ENCODE measurements around the gene GALNT9. TPM values are rescaled to one million over a fixed set of nuclear protein-coding genes. Genes with fewer than 3 reads are reported as not detected.

The GALNT9 gene
- total RNA-seq, 1 donor from 2014 or later = 2.1 TPM

GRCh38 chr12:132338311-132338710 lies 8.9 kb upstream of the GALNT9 start:
- no peaks in the 10 kb centered on the region for H3K79me2 ChIP-seq (ENCODE audit: insufficient read depth, low read length)
- H3K27me3 Mint-ChIP-seq (ENCODE audit: low read depth, unreplicated experiment) = peaks cover 69% of the 10 kb centered on the region
- no peak for FAIRE-seq
- H4K20me1 ChIP-seq (ENCODE audit: insufficient read depth, low read length) = no peaks in the 10 kb centered on the region
- no peaks in the 10 kb centered on the region for H3K4me1 Mint-ChIP-seq (ENCODE audit: low read depth, unreplicated experiment)
- DNase-seq (ENCODE audit: low read depth) = no peak
- H3K36me3 Mint-ChIP-seq (ENCODE audit: low read depth, unreplicated experiment) = no peaks in the 10 kb centered on the region
- H3K36me3 ChIP-seq (ENCODE audit: insufficient read depth, low read length) = no peaks in the 10 kb centered on the region
- H3K4me1 ChIP-seq (ENCODE audit: insufficient read depth, low read length) = no peaks in the 10 kb centered on the region
- H3K4me2 ChIP-seq (ENCODE audit: low read length) = no peak overlapping the region
- no peaks in the 10 kb centered on the region for H3K27me3 ChIP-seq (ENCODE audit: insufficient read depth, low read length)
- peaks cover 4% of the 10 kb centered on the region for H3K9me3 Mint-ChIP-seq (ENCODE audit: unreplicated experiment)
- H3K4me3 Mint-ChIP-seq (ENCODE audit: unreplicated experiment) = no peak overlapping the region
- no peak overlapping the region for H3K9ac ChIP-seq (ENCODE audit: low read length)
- H3K9me3 ChIP-seq (ENCODE audit: insufficient read depth, low read depth, low read length) = peaks cover 14% of the 10 kb centered on the region
- H3K27ac ChIP-seq (ENCODE audit: low read depth, low read length) = no peak overlapping the region
- no peak overlapping the region for H3K4me3 ChIP-seq (ENCODE audit: insufficient read depth, low read depth, low read length)
- H2AFZ ChIP-seq (ENCODE audit: low read depth, low read length) = no peak overlapping the region
- TF ChIP-seq CTCF (IDR thresholded peaks at IDR 0.05; ENCODE audit: insufficient read depth, low read depth, low read length) (no peak), EZH2 (IDR thresholded peaks at IDR 0.05; ENCODE audit: insufficient read depth, low read length) (no peak)
- H3K27ac Mint-ChIP-seq (ENCODE audit: unreplicated experiment) = no peak overlapping the region

- Histone ChIP-seq H3K36me3 (ENCODE audit: insufficient read depth, low read length) (no peaks in the 10 kb centered on the region), H3K27me3 (ENCODE audit: insufficient read depth, low read length) (no peaks in the 10 kb centered on the region), H4K20me1 (ENCODE audit: insufficient read depth, low read length) (no peaks in the 10 kb centered on the region), H3K4me2 (ENCODE audit: low read length) (no peak overlapping the region), H2AFZ (ENCODE audit: low read depth, low read length) (no peak overlapping the region), H3K4me1 (ENCODE audit: insufficient read depth, low read length) (no peaks in the 10 kb centered on the region), H3K79me2 (ENCODE audit: insufficient read depth, low read length) (no peaks in the 10 kb centered on the region), H3K9me3 (ENCODE audit: insufficient read depth, low read depth, low read length) (peaks cover 7% of the 10 kb centered on the region), H3K4me3 (ENCODE audit: insufficient read depth, low read depth, low read length) (no peak overlapping the region), H3K9ac (ENCODE audit: low read length) (no peak overlapping the region), H3K27ac (ENCODE audit: low read depth, low read length) (no peak overlapping the region)
- FAIRE-seq (no peak), DNase-seq (ENCODE audit: low read depth) (no peak)
- no peaks in the 10 kb centered on the region for H3K36me3 Mint-ChIP-seq (ENCODE audit: low read depth, unreplicated experiment)
- no peaks in the 10 kb centered on the region for H3K4me1 Mint-ChIP-seq (ENCODE audit: low read depth, unreplicated experiment)
- H3K27me3 Mint-ChIP-seq (ENCODE audit: low read depth, unreplicated experiment) = peaks cover 70% of the 10 kb centered on the region
- H3K4me3 Mint-ChIP-seq (ENCODE audit: unreplicated experiment) = no peak overlapping the region
- no peak overlapping the region for H3K27ac Mint-ChIP-seq (ENCODE audit: unreplicated experiment)
- no peak for TF ChIP-seq CTCF (IDR thresholded peaks at IDR 0.05; ENCODE audit: insufficient read depth, low read depth, low read length)
- no peak for TF ChIP-seq EZH2 (IDR thresholded peaks at IDR 0.05; ENCODE audit: insufficient read depth, low read length)
- peaks cover 4% of the 10 kb centered on the region for H3K9me3 Mint-ChIP-seq (ENCODE audit: unreplicated experiment)
Observed at GRCh38 chr12:132337557-132337956, 8.2 kb upstream of the GALNT9 start.

- Histone ChIP-seq H3K4me3 (ENCODE audit: insufficient read depth, low read depth, low read length) (no peak overlapping the region), H3K27me3 (ENCODE audit: insufficient read depth, low read length) (peaks cover 1% of the 10 kb centered on the region), H3K36me3 (ENCODE audit: insufficient read depth, low read length) (no peaks in the 10 kb centered on the region), H3K79me2 (ENCODE audit: insufficient read depth, low read length) (no peaks in the 10 kb centered on the region), H3K9me3 (ENCODE audit: insufficient read depth, low read depth, low read length) (peaks cover 7% of the 10 kb centered on the region), H3K4me1 (ENCODE audit: insufficient read depth, low read length) (no peaks in the 10 kb centered on the region), H2AFZ (ENCODE audit: low read depth, low read length) (no peak overlapping the region), H3K9ac (ENCODE audit: low read length) (no peak overlapping the region), H3K27ac (ENCODE audit: low read depth, low read length) (no peak overlapping the region), H3K4me2 (ENCODE audit: low read length) (no peak overlapping the region), H4K20me1 (ENCODE audit: insufficient read depth, low read length) (no peaks in the 10 kb centered on the region)
- Mint-ChIP-seq H3K4me1 (ENCODE audit: low read depth, unreplicated experiment) (no peaks in the 10 kb centered on the region), H3K36me3 (ENCODE audit: low read depth, unreplicated experiment) (no peaks in the 10 kb centered on the region), H3K4me3 (ENCODE audit: unreplicated experiment) (no peak overlapping the region), H3K27ac (ENCODE audit: unreplicated experiment) (no peak overlapping the region), H3K9me3 (ENCODE audit: unreplicated experiment) (peaks cover 4% of the 10 kb centered on the region), H3K27me3 (ENCODE audit: low read depth, unreplicated experiment) (peaks cover 77% of the 10 kb centered on the region)
- DNase-seq (ENCODE audit: low read depth) (no peak), FAIRE-seq (no peak)
- no peak for TF ChIP-seq CTCF (IDR thresholded peaks at IDR 0.05; ENCODE audit: insufficient read depth, low read depth, low read length)
- TF ChIP-seq EZH2 (IDR thresholded peaks at IDR 0.05; ENCODE audit: insufficient read depth, low read length) = no peak
Observed at GRCh38 chr12:132336451-132337413, 7.3 kb upstream of the GALNT9 start.

All from astrocyte (in vitro differentiated cells and primary cell).